ENCODE measurements around the gene PLPPR3. TPM values are rescaled to one million over a fixed set of nuclear protein-coding genes. Genes with fewer than 3 reads are reported as not detected.

PLPPR3 gene
- total and polyA plus RNA-seq, 9 of the 15 experiments (the other 6 are each of a cell fraction or from before 2014, with no cell fraction given) = 0.01 to 48.2 (median 8.6) TPM

- TF ChIP-seq, protein P1, sequence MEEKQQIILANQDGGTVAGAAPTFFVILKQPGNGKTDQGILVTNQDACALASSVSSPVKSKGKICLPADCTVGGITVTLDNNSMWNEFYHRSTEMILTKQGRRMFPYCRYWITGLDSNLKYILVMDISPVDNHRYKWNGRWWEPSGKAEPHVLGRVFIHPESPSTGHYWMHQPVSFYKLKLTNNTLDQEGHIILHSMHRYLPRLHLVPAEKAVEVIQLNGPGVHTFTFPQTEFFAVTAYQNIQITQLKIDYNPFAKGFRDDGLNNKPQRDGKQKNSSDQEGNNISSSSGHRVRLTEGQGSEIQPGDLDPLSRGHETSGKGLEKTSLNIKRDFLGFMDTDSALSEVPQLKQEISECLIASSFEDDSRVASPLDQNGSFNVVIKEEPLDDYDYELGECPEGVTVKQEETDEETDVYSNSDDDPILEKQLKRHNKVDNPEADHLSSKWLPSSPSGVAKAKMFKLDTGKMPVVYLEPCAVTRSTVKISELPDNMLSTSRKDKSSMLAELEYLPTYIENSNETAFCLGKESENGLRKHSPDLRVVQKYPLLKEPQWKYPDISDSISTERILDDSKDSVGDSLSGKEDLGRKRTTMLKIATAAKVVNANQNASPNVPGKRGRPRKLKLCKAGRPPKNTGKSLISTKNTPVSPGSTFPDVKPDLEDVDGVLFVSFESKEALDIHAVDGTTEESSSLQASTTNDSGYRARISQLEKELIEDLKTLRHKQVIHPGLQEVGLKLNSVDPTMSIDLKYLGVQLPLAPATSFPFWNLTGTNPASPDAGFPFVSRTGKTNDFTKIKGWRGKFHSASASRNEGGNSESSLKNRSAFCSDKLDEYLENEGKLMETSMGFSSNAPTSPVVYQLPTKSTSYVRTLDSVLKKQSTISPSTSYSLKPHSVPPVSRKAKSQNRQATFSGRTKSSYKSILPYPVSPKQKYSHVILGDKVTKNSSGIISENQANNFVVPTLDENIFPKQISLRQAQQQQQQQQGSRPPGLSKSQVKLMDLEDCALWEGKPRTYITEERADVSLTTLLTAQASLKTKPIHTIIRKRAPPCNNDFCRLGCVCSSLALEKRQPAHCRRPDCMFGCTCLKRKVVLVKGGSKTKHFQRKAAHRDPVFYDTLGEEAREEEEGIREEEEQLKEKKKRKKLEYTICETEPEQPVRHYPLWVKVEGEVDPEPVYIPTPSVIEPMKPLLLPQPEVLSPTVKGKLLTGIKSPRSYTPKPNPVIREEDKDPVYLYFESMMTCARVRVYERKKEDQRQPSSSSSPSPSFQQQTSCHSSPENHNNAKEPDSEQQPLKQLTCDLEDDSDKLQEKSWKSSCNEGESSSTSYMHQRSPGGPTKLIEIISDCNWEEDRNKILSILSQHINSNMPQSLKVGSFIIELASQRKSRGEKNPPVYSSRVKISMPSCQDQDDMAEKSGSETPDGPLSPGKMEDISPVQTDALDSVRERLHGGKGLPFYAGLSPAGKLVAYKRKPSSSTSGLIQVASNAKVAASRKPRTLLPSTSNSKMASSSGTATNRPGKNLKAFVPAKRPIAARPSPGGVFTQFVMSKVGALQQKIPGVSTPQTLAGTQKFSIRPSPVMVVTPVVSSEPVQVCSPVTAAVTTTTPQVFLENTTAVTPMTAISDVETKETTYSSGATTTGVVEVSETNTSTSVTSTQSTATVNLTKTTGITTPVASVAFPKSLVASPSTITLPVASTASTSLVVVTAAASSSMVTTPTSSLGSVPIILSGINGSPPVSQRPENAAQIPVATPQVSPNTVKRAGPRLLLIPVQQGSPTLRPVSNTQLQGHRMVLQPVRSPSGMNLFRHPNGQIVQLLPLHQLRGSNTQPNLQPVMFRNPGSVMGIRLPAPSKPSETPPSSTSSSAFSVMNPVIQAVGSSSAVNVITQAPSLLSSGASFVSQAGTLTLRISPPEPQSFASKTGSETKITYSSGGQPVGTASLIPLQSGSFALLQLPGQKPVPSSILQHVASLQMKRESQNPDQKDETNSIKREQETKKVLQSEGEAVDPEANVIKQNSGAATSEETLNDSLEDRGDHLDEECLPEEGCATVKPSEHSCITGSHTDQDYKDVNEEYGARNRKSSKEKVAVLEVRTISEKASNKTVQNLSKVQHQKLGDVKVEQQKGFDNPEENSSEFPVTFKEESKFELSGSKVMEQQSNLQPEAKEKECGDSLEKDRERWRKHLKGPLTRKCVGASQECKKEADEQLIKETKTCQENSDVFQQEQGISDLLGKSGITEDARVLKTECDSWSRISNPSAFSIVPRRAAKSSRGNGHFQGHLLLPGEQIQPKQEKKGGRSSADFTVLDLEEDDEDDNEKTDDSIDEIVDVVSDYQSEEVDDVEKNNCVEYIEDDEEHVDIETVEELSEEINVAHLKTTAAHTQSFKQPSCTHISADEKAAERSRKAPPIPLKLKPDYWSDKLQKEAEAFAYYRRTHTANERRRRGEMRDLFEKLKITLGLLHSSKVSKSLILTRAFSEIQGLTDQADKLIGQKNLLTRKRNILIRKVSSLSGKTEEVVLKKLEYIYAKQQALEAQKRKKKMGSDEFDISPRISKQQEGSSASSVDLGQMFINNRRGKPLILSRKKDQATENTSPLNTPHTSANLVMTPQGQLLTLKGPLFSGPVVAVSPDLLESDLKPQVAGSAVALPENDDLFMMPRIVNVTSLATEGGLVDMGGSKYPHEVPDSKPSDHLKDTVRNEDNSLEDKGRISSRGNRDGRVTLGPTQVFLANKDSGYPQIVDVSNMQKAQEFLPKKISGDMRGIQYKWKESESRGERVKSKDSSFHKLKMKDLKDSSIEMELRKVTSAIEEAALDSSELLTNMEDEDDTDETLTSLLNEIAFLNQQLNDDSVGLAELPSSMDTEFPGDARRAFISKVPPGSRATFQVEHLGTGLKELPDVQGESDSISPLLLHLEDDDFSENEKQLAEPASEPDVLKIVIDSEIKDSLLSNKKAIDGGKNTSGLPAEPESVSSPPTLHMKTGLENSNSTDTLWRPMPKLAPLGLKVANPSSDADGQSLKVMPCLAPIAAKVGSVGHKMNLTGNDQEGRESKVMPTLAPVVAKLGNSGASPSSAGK (IDR thresholded peaks at IDR 0.05) = no peak
- TF ChIP-seq ZBTB33 (CRISPR knock-in tag; IDR thresholded peaks at IDR 0.05) (peak; percentile 22; the same call in 1 of the 2 replicates), RFX7 (CRISPR knock-in tag; IDR thresholded peaks at IDR 0.05) (no peak)
These were observed 37.4 kb upstream of the PLPPR3 start, which contains the start of gene CFD (continued) for GRCh38 chr19:858868-859843.

All from K562 (cell line).